Measurements from ENCODE around the gene MACROD2. TPM values are rescaled to one million over a fixed set of nuclear protein-coding genes. Genes with fewer than 3 reads are reported as not detected.

The MACROD2 gene
- total RNA-seq, 1 donor from 2014 or later, result 2.4 TPM

GRCh38 chr20:14245368-14245970 lies 250.2 kb downstream of the MACROD2 start:
- no peaks in the 10 kb centered on the region for H3K4me1 ChIP-seq (ENCODE audit: insufficient read depth, low read length)
- DNase-seq (ENCODE audit: low read depth), result peak; percentile 21
- no peaks in the 10 kb centered on the region for H3K27me3 ChIP-seq (ENCODE audit: insufficient read depth, low read length)
- Mint-ChIP-seq H3K9me3 (ENCODE audit: unreplicated experiment) (no peaks in the 10 kb centered on the region), H3K4me1 (ENCODE audit: low read depth, unreplicated experiment) (peaks cover 4% of the 10 kb centered on the region), H3K4me3 (ENCODE audit: unreplicated experiment) (no peak overlapping the region), H3K27me3 (ENCODE audit: low read depth, unreplicated experiment) (no peaks in the 10 kb centered on the region), H3K36me3 (ENCODE audit: low read depth, unreplicated experiment) (no peaks in the 10 kb centered on the region), H3K27ac (ENCODE audit: unreplicated experiment) (no peak overlapping the region)
- no peak overlapping the region for H3K9ac ChIP-seq (ENCODE audit: low read length)
- H3K36me3 ChIP-seq (ENCODE audit: insufficient read depth, low read length), result no peaks in the 10 kb centered on the region
- H3K4me3 ChIP-seq (ENCODE audit: insufficient read depth, low read depth, low read length), result no peak overlapping the region
- TF ChIP-seq EZH2 (IDR thresholded peaks at IDR 0.05; ENCODE audit: insufficient read depth, low read length) (no peak), CTCF (IDR thresholded peaks at IDR 0.05; ENCODE audit: insufficient read depth, low read depth, low read length) (no peak)
- H3K4me2 ChIP-seq (ENCODE audit: low read length), result no peak overlapping the region
- no peak overlapping the region for H2AFZ ChIP-seq (ENCODE audit: low read depth, low read length)
- no peak overlapping the region for H3K27ac ChIP-seq (ENCODE audit: low read depth, low read length)
- no peaks in the 10 kb centered on the region for H4K20me1 ChIP-seq (ENCODE audit: insufficient read depth, low read length)
- no peak for FAIRE-seq
- H3K79me2 ChIP-seq (ENCODE audit: insufficient read depth, low read length), result no peaks in the 10 kb centered on the region
- H3K9me3 ChIP-seq (ENCODE audit: insufficient read depth, low read depth, low read length), result no peaks in the 10 kb centered on the region

GRCh38 chr20:14259689-14260088 lies 264.4 kb downstream of the MACROD2 start:
- H3K4me3 Mint-ChIP-seq (ENCODE audit: unreplicated experiment), result no peak overlapping the region
- Histone ChIP-seq H3K9me3 (ENCODE audit: insufficient read depth, low read depth, low read length) (no peaks in the 10 kb centered on the region), H3K36me3 (ENCODE audit: insufficient read depth, low read length) (no peaks in the 10 kb centered on the region), H3K4me3 (ENCODE audit: insufficient read depth, low read depth, low read length) (no peak overlapping the region), H3K4me2 (ENCODE audit: low read length) (no peak overlapping the region), H3K27ac (ENCODE audit: low read depth, low read length) (no peak overlapping the region), H2AFZ (ENCODE audit: low read depth, low read length) (no peak overlapping the region), H3K9ac (ENCODE audit: low read length) (no peak overlapping the region), H3K79me2 (ENCODE audit: insufficient read depth, low read length) (no peaks in the 10 kb centered on the region), H3K27me3 (ENCODE audit: insufficient read depth, low read length) (no peaks in the 10 kb centered on the region), H4K20me1 (ENCODE audit: insufficient read depth, low read length) (no peaks in the 10 kb centered on the region), H3K4me1 (ENCODE audit: insufficient read depth, low read length) (no peaks in the 10 kb centered on the region)
- no peaks in the 10 kb centered on the region for H3K27me3 Mint-ChIP-seq (ENCODE audit: low read depth, unreplicated experiment)
- H3K27ac Mint-ChIP-seq (ENCODE audit: unreplicated experiment), result no peak overlapping the region
- H3K9me3 Mint-ChIP-seq (ENCODE audit: unreplicated experiment), result no peaks in the 10 kb centered on the region
- no peaks in the 10 kb centered on the region for H3K36me3 Mint-ChIP-seq (ENCODE audit: low read depth, unreplicated experiment)
- FAIRE-seq (no peak), DNase-seq (ENCODE audit: low read depth) (peak; percentile 13)
- H3K4me1 Mint-ChIP-seq (ENCODE audit: low read depth, unreplicated experiment), result peaks cover 6% of the 10 kb centered on the region
- TF ChIP-seq CTCF (IDR thresholded peaks at IDR 0.05; ENCODE audit: insufficient read depth, low read depth, low read length) (no peak), EZH2 (IDR thresholded peaks at IDR 0.05; ENCODE audit: insufficient read depth, low read length) (no peak)

- no peak overlapping the region for H3K4me2 ChIP-seq (ENCODE audit: low read length)
- H3K27ac ChIP-seq (ENCODE audit: low read depth, low read length), result no peak overlapping the region
- Mint-ChIP-seq H3K36me3 (ENCODE audit: low read depth, unreplicated experiment) (no peaks in the 10 kb centered on the region), H3K27me3 (ENCODE audit: low read depth, unreplicated experiment) (no peaks in the 10 kb centered on the region), H3K4me1 (ENCODE audit: low read depth, unreplicated experiment) (peaks cover 6% of the 10 kb centered on the region), H3K9me3 (ENCODE audit: unreplicated experiment) (no peaks in the 10 kb centered on the region), H3K4me3 (ENCODE audit: unreplicated experiment) (no peak overlapping the region), H3K27ac (ENCODE audit: unreplicated experiment) (no peak overlapping the region)
- H2AFZ ChIP-seq (ENCODE audit: low read depth, low read length), result no peak overlapping the region
- H3K27me3 ChIP-seq (ENCODE audit: insufficient read depth, low read length), result no peaks in the 10 kb centered on the region
- no peaks in the 10 kb centered on the region for H4K20me1 ChIP-seq (ENCODE audit: insufficient read depth, low read length)
- H3K9ac ChIP-seq (ENCODE audit: low read length), result no peak overlapping the region
- H3K9me3 ChIP-seq (ENCODE audit: insufficient read depth, low read depth, low read length), result no peaks in the 10 kb centered on the region
- TF ChIP-seq CTCF (IDR thresholded peaks at IDR 0.05; ENCODE audit: insufficient read depth, low read depth, low read length), result no peak
- no peak for TF ChIP-seq EZH2 (IDR thresholded peaks at IDR 0.05; ENCODE audit: insufficient read depth, low read length)
- DNase-seq (ENCODE audit: low read depth) (no peak), FAIRE-seq (no peak)
- H3K4me3 ChIP-seq (ENCODE audit: insufficient read depth, low read depth, low read length), result no peak overlapping the region
- no peaks in the 10 kb centered on the region for H3K36me3 ChIP-seq (ENCODE audit: insufficient read depth, low read length)
- no peaks in the 10 kb centered on the region for H3K79me2 ChIP-seq (ENCODE audit: insufficient read depth, low read length)
- no peaks in the 10 kb centered on the region for H3K4me1 ChIP-seq (ENCODE audit: insufficient read depth, low read length)
Observed at GRCh38 chr20:14260367-14260766, 265.1 kb downstream of the MACROD2 start.
